HG03457 (cell line): ENCODE results near the gene ARHGAP12.

Experiments used
- ATAC-seq: cut with Tn5 transposase; IDR thresholded peaks from one replicate; pipeline ENCODE4 v1.9.1; 2021; ENCODE audit warnings: moderate number of reproducible peaks; ENCODE audit not compliant: unreplicated experiment

The ARHGAP12 gene

GRCh38 chr10:31883397-31883796, 45.2 kb downstream of the ARHGAP12 start:
- ATAC-seq = no peak

GRCh38 chr10:31878486-31878885, 50.1 kb downstream of the ARHGAP12 start:
- no peak for ATAC-seq

- ATAC-seq = no peak
These were observed 51.8 kb downstream of the ARHGAP12 start for GRCh38 chr10:31876652-31877352.

- peak; percentile 69 for ATAC-seq
These were observed 53.0 kb downstream of the ARHGAP12 start for GRCh38 chr10:31875608-31876007.

GRCh38 chr10:31873724-31874123, 54.9 kb downstream of the ARHGAP12 start:
- no peak for ATAC-seq

GRCh38 chr10:31871266-31872065, 57.2 kb downstream of the ARHGAP12 start:
- no peak for ATAC-seq

GRCh38 chr10:31867646-31868045, 61.0 kb downstream of the ARHGAP12 start:
- no peak for ATAC-seq

GRCh38 chr10:31866118-31866670, 62.4 kb downstream of the ARHGAP12 start:
- ATAC-seq = no peak

GRCh38 chr10:31864834-31865518, 63.7 kb downstream of the ARHGAP12 start:
- ATAC-seq = no peak

- ATAC-seq = no peak
These were observed 73.6 kb downstream of the ARHGAP12 start for GRCh38 chr10:31855033-31855432.

- no peak for ATAC-seq
These were observed 75.0 kb downstream of the ARHGAP12 start for GRCh38 chr10:31853629-31854028.

GRCh38 chr10:31851216-31851615, 77.4 kb downstream of the ARHGAP12 start:
- ATAC-seq = no peak

GRCh38 chr10:31847515-31847914, 81.1 kb downstream of the ARHGAP12 start:
- no peak for ATAC-seq

- no peak for ATAC-seq
These were observed 89.9 kb downstream of the ARHGAP12 start for GRCh38 chr10:31838709-31839108.

- ATAC-seq = no peak
These were observed 90.6 kb downstream of the ARHGAP12 start for GRCh38 chr10:31838065-31838464.

- no peak for ATAC-seq
These were observed 91.8 kb downstream of the ARHGAP12 start for GRCh38 chr10:31836569-31837406.

- no peak for ATAC-seq
These were observed 94.9 kb downstream of the ARHGAP12 start for GRCh38 chr10:31833753-31834152.

GRCh38 chr10:31832261-31832660, 96.4 kb downstream of the ARHGAP12 start:
- no peak for ATAC-seq

- no peak for ATAC-seq
These were observed 97.7 kb downstream of the ARHGAP12 start for GRCh38 chr10:31830887-31831286.

- no peak for ATAC-seq
These were observed 98.9 kb downstream of the ARHGAP12 start for GRCh38 chr10:31829776-31830175.

GRCh38 chr10:31823358-31823757, 105.3 kb downstream of the ARHGAP12 start:
- no peak for ATAC-seq
